T-helper 2 cell treated with Interferon-gamma antibody and Interleukin-4, amounts not matched to agents 100 ng/mL and 5 ng/mL, for 36 hours (primary cell): ENCODE measurements around the gene PTPRN2. TPM values are rescaled to one million over a fixed set of nuclear protein-coding genes. Genes with fewer than 3 reads are reported as not detected.

Experiments
- intact Hi-C: fragments of 100-400 bp; cut with micrococcal nuclease; formaldehyde crosslinking; loops from one replicate; pipeline ENCODE4 v1.15.1; 2023
- total RNA-seq: library from RNA; stranded (reverse); gene quantifications from 2 replicates; pipeline ENCODE4 v1.2.3, GENCODE V29; 2022

PTPRN2 gene
- total RNA-seq, 1 donor from 2014 or later: 5.1 TPM

- intact Hi-C loops: no loop called here
Observed at GRCh38 chr7:158404031-158404761, 183.4 kb downstream of the PTPRN2 start.

DNA sequence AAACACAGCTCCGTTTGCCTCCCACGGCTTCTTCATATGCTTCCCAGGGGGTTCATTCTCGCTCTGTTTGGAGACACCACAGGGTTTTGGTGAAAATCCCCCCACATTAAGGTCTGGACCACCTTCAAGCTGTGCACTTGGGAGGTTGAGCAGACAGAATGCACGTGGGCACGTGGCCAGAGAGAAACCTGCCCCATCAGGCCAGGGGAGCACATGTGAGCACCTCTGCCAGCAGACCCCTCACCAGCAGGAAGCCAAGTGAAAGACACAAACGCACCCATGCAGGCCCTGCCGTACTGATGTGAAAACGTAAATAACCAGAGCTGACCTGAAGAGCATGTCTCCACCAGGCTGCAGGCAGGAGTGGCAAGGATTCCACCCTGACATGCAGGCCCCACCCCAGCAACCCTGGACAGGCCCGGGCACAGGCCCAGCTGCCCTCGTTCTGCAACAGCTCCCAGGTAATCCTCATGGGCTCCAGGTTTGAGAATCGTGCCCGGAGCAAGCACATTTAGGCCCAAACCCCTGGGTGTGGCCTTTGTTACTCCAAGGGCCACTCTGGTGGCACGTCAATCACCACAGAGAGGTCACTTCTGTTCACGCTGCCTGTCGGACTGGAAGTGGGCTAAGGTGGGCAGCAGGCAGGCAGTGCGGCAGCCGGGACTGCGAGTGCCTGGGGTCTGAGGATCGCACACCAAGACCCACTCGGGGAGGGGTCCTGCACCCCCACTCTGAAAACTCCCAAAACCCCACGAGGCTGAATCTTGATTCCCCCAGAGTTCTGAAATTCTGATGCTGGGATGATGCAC is 184.4 kb downstream of the PTPRN2 start:
- intact Hi-C loops: no loop called here

GRCh38 chr7:158402471-158402870 is 185.2 kb downstream of the PTPRN2 start:
- intact Hi-C loops: no loop called here

- intact Hi-C loops: no loop called here
Observed at GRCh38 chr7:158401826-158402225, 185.8 kb downstream of the PTPRN2 start.

DNA sequence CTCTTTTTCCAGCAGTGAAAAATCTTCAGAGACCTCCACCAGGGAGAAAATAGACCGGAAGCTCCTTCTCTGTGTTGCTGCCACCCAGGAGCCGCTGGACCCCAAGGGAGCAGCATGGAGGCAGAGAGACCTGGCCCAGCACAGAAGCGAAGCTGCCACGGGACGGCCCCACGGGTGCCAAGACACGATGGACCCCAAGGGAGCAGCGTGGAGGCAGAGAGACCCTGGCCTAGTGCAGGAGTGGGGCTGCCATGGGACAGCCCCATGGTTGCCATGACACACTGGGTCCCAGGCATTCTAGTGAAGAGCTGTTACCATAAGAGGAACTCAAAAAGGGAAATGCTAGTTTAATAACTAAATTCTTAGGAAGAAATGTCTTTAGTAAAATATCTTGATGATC is 186.3 kb downstream of the PTPRN2 start:
- intact Hi-C loops: no loop called here

DNA sequence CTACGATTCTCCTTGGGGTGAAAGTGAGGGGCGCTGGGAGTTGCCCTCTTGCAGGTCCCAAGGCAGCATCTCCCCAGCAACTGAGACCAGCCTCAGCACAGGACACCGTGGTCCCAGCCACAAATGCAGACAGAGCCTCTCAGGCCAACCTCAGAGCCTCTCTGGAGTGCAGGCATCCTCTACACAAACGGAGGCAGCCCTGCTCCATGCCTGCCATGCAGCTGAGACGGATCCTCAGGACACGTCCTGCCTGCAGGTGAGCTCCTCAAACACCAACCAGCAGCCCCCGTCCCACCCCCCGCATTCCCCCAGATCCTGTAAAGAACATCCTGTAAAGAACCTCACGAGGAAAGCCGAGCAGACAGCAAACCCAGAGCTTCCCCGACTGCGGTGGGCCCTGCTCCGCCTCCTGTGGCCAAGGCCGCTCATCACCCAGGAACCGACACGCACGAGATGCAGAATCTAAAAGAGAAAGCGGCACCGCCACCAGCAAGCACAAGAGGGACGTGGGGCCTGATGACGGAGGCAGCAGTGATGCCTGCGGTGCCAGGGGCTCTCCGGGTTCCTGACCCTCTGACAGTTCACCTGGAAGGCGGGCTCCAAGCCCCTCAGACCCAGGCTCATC is 186.9 kb downstream of the PTPRN2 start:
- intact Hi-C loops: no loop called here

DNA sequence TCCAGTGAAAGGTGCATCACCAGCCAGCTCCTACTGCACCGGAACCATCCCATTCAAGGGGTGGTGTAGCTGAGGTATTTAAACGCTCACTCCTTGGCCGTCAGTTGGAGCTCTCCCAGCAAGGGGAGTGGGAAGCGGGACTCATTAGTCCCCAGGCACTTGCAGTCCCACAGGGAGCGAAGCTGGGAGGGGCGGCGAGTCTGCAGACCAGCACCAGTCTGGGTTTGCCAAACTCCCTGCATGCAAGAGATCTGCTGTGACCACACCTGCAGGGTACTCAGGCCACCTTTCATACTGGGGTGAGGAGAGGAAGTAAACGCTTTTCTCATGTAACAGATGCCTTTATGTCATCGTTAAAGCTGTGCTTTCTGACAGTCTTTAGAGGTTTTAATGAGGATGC is 187.9 kb downstream of the PTPRN2 start:
- intact Hi-C loops: no loop called here

- intact Hi-C loops: no loop called here
Observed at GRCh38 chr7:158398750-158399149, 188.9 kb downstream of the PTPRN2 start.

GRCh38 chr7:158397885-158398284 is 189.7 kb downstream of the PTPRN2 start:
- intact Hi-C loops: no loop called here

GRCh38 chr7:158396982-158397862 is 190.4 kb downstream of the PTPRN2 start:
- intact Hi-C loops: no loop called here

DNA sequence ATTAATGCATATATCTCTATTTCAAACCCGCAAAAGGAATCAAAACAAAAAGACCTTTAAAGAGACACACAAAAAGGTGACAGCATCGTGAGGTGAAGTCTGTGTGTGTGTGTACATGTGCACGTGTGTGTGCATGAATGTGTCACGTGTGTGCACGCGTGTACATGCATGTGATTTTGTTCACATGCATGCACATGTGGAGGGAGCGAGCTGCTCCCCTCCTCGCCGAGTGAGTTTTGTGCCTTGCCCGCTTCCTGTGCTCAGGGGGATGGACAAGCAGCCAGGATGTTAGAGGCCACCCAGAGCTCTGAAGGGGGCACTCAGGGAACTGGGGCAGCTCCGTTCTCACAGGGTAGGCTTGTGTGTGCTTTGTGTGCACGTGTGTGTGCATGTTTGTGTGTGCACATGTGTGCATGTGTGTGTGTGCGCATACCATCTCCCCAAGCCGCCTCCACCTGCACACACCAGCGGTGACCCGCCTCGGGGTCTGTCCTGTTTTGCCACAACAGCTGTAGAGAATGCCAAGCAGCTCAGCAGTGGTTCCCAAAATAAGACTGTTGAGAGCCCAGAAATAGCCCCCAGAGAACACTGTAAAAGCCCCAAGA is 191.2 kb downstream of the PTPRN2 start:
- intact Hi-C loops: no loop called here

- intact Hi-C loops: no loop called here
Observed at GRCh38 chr7:158395780-158396278, 191.8 kb downstream of the PTPRN2 start.

- intact Hi-C loops: no loop called here
Observed at GRCh38 chr7:158395349-158395748, 192.3 kb downstream of the PTPRN2 start.

- intact Hi-C loops: no loop called here
Observed at GRCh38 chr7:158394936-158395335, 192.7 kb downstream of the PTPRN2 start.

DNA sequence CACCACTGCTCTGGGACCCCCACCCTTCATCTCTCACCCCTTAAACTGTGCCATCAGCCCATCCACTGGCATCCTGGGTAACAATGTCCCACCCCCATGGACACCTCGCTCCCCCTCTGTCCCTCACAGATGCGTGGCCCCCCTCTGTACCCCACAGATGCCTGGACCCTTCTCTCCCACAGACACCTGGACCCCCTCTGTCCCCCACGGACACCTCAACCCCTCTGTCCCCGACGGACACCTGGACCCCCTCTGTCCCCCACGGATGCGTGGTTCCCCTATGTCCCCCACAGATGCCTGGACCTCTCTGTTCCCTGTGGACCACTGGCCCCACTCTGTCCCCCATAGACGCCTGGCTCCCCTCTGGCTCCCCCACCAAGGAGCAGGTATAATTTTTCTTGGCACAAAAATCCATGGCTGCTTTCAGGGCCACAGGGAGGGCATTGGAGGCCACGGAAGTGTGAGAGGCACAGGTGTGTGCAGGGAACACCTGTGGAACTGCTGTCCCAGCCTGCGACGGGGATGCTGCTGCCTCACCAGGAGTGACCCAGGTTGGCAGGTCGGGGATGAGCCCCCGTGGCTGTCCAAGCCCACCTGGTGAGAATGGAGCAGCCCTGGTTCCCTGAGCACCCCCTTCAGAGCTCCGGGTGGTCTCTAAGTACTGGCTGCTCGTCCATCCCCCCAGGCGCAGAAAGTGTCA is 193.5 kb downstream of the PTPRN2 start:
- intact Hi-C loops: no loop called here

- intact Hi-C loops: no loop called here
Observed at GRCh38 chr7:158392251-158392650, 195.4 kb downstream of the PTPRN2 start.

- intact Hi-C loops: no loop called here
Observed at GRCh38 chr7:158391541-158391940, 196.1 kb downstream of the PTPRN2 start.

DNA sequence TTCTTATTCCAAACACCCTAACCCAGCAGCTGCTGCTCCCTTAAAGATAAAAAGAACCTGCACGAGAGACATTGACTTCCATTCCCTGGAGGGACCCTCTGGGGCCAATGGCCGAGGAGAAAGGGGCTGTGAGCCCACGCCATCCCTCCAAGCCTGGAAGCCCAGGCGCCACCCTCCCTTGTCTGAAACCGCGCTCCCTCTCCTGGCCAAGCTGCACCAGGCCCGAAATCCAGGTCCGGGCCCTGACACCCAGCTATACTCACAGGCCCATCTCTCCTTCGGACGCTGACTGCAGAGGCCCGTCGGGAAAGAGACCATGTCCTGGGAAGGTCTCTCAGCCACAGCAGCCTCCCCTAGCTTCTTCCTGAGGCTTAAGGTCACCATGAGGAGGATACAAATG is 196.5 kb downstream of the PTPRN2 start:
- intact Hi-C loops: no loop called here

DNA sequence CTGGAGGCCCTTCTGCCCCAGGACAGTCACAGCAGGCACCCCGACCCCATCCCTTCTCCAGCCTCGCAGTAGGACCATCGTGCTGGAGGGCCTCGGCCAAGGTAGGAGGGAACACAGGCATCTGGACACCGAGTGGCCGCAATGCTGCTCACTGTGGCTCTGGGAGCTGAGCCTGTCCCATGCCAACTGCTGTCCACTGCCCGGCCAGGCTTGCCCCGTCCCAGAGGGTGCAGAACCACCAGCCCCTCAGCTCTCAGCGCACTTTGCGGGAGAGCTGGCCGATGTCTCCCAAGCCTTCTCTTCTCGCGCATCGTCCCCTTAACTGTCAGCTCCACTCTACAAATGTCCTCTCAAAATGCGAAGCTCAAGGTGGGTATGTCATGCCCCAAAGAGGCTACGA is 197.2 kb downstream of the PTPRN2 start:
- intact Hi-C loops: no loop called here
